AG08395 (cell line): ENCODE measurements around the gene FN3K.
"Not testable (repeated sequence)": the region's sequence is repeated elsewhere in the genome, so short reads cannot be mapped to it uniquely, and the experiment has no call there.

Source experiments
- DNase-seq: peaks from one replicate; pipeline ENCODE4 v3.0.0; 2012; ENCODE audit warnings: mixed read lengths, low spot score

FN3K gene

DNA sequence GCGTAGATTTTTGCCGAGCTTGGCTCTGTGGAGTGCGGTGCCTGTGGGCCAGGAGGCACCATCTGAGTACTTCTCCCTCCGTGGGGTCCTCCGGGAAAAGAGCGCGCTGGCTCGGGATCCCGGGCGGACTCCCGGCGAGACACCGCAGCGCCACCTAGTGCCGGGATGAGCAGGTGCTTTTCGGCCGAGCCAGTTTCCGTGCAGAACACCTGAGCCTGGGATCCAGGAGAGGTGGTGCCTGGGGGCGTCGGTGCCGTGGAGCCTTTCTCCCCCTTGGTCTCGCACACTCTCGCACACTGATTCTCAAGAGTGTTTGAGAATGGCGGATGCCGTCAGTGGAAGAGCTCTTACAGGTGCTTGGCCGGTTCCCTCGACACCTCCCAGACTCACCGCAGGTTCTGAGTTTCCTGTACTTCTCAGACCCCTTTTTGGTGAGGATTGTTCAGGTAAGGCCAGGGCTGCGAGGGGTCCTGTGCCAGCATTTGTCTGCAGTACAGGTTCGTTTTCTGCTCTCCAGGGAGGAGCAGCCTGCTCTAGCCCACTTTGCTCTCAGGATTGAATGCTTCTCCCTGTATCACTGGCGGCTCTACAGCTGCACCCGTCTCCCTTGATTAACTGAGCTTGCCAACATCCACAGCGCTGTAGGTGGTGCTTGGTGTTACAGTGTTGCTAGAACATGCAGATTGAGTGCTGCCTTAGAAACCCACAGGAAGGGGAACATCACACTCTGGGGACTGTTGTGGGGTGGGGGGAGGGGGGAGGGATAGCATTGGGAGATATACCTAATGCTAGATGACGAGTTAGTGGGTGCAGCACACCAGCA is 39.8 kb downstream of the FN3K start:
- peak; percentile 79 for DNase-seq

DNA sequence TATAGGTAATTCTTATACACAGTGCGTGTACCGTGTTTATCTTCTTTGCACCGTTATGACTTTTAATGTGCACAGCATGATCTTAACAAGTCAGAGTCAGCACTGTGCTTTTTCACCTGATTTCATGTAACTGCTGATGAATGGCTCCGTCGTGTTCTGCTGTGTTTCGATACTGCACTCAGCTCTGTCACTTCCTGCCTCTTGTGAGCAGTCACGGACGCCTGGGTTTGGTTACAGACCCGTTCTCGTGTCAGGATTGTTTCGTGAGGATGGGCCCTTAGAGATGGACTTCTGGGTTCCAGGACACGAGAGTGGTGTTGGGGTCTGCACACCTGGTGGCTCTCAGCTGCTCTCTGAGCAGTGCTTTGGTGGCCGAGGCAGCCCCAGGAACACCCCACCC is 41.0 kb downstream of the FN3K start:
- DNase-seq: no peak

DNA sequence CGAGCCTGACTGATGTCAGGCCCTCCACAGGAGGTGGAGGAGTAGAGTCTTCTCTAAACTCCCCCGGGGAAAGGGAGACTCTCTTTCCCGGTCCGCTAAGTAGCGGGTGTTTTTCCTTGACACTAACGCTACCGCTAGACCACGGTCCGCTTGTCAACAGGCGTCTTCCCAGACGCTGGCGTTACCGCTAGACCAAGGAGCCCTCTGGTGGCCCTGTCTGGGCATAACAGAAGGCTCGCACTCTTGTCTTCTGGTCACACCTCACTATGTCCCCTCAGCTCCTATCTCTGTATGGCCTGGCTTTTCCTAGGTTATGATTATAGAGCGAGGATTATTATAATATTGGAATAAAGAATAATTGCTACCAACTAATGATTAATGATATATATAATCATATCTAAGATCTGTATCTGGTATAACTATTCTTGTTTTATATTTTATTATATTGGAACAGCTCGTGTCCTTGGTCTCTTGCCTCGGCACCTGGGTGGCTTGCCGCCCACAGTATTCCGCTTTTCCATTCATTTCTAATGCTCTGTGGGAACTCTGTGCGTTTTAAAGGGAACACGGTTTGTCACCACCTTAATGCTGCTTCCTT is 42.5 kb downstream of the FN3K start:
- not testable (repeated sequence) for DNase-seq

DNA sequence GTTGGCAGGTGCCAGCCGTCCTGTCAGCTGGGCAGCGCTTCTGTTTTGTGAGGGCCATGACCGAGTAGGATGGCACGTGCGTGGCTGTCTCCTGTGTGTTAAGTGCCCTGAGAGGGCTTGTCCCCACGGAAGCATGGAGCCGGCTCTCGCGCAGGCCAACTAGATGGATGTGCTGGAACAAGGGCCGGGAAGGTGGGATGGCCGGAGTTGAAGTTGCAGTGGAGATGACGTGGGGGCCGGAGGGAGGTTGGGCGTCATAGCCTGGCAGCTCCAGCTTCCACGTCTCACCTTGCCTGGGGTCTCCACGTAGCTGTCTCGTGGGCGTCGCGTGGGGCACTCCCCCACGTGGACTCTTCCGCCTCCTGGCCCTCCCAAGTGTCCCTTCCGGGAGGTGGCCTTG is 44.1 kb downstream of the FN3K start:
- no peak for DNase-seq

DNA sequence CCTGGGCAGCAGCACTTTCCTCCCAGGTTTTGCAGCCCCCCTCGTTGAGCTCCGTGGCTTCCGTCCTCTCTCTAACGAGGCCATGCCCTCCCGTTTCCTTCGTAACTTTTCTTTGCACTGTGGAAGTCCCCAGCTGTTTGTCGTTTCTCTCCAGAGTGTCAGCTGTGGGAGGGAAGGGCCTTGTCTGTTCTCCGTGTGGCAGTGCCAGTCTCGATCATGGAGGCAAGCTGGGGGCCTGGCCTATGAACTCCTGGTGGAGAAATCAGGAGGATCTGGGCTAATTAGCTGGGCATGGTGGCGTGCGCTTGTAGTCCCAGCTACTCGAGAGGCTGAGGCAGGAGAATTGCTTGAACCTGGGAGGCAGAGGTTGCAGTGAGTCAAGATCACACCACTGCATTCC is 44.8 kb downstream of the FN3K start:
- no peak for DNase-seq

DNA sequence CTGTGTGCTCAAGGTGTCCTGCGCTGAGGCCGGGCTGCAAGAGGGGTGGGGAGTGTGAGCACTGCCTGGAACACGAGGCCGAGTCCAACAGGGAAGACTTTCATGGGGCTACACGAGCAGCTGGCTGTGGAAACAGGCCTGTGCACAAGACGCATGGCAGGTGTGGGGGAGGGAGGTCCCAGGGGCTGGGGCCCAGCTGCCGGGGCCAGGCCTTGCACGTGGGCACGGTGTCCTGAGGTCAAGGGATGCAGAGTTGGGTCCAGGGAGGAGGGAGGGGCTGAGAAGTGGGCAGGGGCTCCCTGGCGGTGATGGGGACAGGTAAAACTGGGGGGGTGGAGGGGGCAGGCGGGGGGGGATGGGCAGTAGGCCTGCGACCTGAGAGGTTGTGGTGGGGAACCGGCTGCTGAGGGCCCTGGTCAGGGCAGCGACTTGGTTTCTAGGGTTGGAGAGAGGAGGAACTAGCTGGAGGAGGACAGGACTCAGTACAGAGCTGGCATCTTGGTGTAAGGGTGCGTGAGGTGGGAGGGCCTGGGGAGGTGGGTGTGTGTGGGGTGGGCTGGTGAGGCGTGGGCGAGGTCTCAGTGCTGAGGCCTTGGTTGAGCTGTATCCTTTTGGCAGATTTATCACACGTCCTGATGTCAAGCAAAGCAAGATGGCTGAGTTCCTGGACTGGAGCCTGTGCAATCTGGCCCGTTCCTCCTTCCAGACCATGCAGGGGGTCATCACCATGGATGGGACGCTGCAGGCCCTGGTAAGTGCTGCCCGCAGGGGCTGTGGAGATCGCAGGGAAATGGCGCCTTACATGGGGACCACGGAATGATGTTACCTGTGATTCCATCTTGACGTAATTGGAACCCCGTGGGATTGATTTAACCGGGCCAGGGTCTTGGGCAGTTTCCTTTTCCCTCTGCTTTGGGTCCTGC is 45.8 kb downstream of the FN3K start:
- no peak for DNase-seq

DNA sequence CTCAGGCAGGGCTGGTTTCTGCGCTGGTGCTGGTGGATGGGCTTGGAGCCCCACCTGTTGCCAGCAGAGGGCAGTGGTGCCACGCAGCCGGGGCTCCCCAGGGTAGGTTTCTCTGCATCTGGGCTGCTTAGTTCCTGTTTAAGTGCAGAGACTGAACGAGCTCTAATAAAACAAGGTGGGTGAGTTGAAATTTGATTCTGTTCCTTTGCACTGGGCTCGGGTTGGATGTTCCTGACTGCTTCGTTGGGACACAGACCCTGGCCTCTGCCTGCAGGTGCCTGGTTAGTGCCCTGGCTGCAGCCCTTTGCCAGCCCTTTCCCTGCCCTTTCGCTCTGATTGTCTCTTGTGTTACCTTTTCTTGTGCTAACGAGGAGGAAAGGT is 46.5 kb downstream of the FN3K start:
- peak; percentile 94 for DNase-seq

DNA sequence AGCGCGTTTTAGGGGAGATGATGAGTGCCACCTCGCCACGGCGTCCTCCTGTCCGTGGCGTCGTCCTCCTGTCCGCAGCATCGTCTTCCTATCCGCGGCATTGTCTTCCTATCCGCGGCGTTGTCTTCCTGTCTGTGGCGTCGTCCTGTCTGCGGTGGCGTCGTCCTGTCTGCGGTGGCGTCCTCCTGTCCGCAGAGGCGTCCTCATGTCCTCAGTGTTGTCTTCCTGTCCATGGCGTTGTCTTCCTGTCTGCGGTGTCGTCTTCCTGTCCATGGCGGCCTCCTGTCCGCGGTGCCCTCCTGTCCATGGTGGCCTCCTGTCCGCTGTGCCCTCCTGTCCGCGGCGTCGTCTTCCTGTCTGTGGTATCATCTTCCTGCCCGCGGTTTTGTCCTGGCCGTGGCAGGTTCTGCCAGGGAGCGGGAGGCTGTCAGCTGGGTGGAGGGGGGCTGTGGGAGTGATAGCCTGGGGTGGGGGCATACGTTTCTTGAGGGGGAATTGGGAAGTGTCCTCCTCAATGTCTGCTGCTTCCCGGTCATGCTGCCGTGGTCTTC is 47.3 kb downstream of the FN3K start:
- DNase-seq: no peak

DNA sequence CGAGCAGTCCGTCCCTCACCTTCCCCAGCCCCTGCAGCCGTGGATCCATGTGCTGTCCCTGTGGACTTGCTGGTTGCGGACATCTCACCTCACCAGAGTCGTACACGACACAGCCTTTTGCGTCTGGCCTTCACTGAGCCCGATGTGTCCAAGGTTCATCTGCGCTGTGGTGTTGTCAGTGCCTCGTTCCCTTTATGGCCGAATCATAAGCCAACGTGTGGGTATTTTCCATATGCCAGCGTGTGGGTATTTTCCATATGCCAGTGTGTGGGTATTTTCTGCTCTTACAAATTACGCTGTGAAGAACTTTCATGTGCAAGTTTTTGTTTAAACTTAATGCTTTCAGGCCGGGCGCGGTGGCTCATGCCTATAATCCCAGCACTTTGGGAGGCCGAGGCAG is 48.1 kb downstream of the FN3K start:
- DNase-seq: no peak

DNA sequence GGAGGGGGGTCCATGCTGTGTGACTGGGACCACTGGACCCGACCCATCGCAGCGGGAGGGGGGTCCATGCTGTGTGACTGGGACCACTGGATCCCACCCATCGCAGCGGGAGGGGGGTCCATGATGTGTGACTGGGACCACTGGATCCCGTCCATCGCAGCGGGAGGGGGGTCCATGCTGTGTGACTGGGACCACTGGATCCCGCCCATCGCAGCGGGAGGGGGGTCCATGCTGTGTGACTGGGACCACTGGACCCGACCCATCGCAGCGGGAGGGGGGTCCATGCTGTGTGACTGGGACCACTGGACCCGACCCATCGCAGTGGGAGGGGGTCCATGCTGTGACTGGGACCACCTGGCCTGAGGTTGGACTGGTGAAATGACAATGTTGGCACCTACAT is 50.2 kb downstream of the FN3K start:
- not testable (repeated sequence) for DNase-seq

DNA sequence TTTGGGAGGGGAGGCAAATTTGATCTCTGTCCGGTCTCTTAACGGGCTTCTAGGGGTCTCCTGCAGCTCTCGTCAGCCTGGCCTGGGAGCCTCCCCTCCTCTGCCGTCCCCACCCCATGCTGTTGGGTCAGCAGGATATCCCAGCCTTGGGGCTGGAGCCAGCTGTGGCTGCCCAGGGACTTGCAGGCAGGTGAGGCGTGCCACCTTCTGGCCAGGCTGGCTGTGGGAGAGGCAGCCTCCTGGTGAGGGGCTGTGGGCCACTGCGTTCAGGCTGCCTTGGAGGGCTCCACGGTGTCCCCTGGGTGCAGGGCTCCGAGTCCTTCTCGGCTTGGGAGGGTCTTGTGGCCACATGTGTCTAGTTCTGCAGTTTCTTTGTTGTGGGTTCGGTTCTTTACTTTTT is 51.0 kb downstream of the FN3K start:
- DNase-seq: no peak

DNA sequence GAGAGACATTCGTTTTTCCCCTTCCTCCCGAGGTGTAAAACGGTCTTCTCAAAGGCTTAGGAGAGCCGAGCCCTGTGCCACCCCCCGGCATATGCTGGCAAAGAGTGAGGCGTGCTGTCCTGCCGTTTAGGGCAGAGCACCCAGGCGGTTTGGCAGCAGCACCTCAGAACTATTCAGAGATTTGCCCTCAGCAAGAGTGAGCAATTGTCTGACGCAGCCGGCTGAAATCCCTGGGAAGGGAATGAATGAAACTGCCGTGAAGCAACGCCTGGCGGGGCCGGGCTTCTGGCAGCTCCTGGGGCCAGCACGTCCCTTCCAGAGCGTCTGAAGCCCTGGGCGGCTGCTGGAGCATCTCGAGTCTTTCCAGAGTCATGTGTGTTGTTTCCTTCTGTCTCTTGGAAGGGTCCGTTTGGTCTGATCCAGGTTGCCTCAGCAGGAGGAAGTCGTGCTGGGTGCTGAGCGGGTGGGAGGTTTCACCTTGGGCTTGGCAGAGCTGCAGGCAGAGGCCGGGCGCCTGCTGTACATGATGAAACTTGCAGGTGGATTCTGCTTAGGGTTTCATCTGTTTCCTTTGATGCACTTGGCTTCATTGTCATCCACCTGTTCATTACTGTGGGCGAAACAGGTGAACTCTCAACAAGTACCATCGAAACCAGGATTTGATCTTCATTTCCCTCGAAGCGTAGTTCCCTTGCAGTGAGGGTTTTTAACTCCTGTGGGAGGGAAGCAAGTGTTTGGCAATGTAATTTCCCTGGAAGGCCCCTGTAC is 51.9 kb downstream of the FN3K start:
- DNase-seq: peak; percentile 90

DNA sequence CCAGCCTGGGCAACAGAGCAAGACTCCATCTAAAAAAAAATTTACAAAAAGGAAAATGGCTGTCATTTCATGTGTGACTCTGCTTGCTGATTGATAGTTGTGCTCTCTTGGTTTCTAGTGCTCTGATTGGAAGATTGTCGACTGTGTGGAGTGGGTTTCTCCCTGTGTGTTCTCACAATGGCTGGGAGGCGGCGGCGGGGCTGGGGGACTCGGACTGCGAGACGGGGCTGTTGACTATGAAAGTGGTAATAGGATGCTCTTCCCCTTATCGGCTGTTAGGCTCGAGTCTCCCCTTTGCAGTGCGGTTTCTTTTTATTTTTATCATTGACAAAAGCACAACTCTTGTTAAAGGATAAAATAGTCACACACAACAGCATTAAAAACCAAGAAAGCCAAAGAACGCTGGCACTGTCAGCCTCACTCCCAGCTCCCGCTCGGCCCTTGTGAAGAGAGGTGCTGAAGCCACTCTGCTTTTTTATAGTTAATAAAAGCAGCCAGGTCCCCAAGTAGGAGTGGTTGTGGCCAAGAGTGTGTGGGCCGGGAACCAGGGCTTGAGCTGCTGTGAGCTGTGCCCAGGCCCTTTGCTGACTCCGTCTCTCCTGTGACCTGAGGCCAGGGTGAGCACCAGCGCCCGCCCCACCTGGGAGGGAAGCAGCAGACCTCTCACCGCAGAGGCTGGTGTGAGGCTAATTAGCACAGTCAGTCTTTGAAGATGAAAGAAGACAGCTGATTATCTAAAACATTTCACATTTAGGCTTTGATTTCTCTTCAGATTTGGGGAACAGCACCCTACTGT is 53.0 kb downstream of the FN3K start:
- no peak for DNase-seq

DNA sequence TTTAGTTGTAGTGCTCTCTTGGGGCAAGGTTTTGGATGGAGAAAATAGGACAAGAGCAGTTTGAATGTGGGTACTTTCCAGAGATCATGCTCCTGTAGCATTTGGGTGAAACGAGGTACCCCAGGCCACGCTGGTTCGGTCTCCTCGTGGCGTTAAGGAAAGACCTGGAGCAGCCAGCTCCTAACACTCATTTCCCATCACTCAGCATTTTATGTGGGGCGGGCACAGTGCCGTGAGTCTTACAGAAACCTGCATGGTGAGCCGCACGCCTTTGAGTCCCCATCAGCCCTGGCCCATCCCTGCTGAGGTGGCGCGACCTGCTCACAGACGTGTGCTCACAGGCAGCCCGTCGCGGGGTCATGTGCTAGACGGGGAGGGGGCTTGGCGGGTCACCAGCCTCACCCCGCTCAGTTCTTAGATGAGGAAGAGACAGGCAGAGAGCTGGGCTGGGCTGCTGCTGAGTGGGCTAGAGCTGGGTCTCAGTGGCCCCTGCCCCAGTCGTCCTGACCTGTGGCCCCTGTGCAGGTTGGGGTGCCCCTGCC is 53.7 kb downstream of the FN3K start:
- DNase-seq: no peak

DNA sequence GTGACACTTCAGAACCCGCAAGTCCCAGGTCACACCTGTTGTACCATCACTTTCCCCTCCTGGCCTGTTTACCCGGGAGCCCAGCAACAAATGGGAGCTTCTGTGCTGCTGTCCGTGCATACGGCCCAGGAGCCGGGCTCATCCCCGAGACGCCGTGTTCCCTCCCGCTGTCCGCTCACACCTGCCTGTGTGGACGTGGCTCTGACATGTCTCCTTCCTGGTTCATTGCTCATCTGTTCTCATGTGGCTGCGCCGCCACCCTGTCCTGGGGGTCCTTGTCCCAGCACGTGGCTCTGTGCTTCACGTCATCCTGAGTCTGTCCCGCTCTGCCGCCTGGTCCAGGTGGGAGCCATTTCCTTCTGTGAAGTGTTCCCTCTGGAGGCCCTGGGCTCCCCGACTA is 54.4 kb downstream of the FN3K start:
- no peak for DNase-seq

DNA sequence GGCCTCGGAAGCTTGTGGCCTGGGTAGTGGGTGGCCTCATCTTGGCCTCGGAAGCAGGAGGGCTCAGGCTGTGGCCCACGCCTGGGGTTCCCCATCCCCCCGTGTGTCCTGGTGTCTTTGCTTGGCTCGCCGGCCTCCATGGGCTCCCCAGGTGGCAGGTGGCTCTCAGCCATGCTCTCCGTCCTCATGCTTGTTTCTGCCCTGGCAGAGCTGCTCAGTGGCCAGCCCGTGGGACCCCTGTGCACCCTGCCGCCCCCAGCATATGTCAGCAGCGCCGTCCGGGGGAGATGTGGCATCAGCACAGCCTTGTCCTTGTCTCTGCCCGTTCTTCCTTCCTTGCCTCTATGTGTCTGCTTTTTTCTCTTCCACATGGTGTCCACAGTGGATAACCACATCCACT is 55.0 kb downstream of the FN3K start:
- no peak for DNase-seq

DNA sequence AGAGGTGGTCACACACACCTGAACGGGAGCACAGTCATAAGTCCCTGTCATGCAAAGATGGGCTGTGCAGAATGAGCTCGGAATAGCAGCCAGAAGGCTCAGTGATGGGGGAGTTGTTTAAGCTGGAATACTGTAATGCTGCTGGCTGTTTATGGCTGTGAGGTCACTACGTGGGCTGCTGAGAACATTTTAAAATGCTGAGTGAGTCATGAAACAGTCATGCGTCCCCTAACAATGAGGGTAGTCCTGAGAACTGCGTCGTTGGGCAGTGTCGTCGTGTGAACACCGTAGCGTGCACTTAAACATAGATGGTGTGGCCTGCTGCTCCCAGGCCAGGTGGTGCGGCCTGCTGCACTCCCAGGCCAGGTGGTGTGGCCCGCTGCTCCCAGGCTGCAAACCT is 56.1 kb downstream of the FN3K start:
- DNase-seq: peak; percentile 22

DNA sequence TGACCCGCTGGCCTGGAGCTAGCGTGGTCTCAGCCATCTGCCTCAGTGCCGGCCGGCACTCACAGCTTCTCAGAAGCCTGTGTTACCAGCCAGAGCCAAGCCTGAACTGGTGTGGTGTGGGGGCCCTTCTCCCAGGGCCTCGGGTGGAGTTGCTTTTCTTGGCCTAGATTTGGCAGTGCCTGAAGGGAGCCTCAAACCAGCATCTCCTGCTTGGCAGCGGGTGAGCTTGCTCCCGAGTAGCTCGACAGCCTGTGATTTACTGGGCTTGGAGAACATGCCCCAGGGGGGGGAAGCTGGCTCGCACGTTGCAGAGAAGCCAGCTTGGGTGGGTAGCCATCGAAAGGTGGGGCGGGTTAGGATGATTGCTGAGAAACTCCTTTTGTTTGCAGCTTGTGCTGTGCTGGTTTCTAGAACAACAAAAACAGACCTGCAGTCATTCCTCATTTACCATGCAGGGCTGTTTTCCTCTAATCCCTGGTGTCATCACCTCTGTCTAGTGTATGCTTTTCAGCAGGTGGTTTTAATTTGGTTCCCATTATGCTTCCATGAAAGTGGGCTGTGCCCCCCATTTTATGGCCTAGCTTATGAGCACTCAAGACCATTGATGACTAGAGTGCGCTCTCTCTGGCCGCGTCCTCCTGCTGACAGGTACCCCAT is 58.7 kb downstream of the FN3K start:
- no peak for DNase-seq

DNA sequence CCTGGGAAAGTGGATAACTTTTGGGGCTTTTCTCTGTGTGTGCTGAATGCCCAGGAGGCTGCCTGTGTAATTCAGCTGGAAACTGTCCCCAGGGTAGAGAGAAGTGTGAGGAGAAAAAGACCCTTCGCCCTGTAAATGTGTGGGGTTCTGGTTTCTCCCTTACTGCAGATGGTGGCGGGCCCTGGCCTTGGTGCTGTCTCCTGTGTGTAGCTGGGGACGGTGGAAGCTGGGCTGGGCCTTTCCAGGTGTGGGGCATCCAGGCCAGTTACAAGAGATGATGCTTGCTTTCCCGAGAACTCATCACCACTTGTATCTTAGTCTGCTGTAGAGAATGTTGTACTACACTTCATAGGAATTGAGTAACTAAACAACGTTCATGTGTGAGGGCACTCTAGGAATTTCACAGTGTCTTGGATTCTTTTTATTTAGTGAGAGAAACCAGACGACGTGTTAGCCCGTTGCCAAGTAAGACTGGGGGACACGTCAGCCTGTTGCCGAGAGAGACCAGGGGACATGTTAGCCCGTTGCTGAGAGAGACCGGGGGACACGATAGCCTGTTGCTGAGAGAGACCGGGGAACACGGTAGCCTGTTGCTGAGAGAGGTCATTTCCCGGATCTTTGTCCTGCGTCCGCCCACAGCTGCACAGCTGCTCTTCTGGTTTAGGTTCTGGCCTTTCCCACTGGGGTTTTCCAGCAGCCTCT is 59.5 kb downstream of the FN3K start:
- DNase-seq: peak; percentile 49
